ENCODE results near the gene SLC35A3. TPM values are rescaled to one million over a fixed set of nuclear protein-coding genes. Genes with fewer than 3 reads are reported as not detected.

Gene SLC35A3
- total RNA-seq, 1 experiment from 2014 or later, result 16.9 TPM

DNA sequence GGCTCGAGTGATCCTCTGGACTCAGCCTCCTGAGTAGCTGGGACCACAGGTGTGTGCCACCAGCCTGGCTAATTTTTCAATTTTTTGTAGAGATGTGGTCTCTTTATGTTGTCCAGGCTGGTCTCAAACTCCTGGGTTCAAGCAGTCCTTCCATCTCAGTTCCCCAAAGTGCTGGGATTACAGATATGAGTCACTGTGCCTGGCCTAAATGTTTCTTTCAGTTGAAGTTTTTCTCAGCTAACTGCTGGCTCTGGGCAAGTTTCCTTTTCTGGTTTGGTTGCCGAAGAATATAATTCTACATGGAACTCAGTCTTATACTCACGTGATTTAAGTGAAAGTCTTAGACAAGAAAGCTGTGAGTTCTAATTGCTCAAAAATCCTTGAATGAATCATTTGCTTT, 106.0 kb downstream of the SLC35A3 start:
- TF ChIP-seq CTCF (IDR thresholded peaks at IDR 0.05; ENCODE audit: insufficient read depth in 1 of 2, low read depth in 1 of 2, low read length in 1 of 2, severe bottlenecking in 1 of 2, unreplicated experiment in 1 of 2), result no peak
- Histone ChIP-seq H3K36me3 (ENCODE audit: control insufficient read depth, insufficient read depth, low read length) (no peaks in the 10 kb centered on the region), H3K27me3 (replicated peaks; ENCODE audit: control insufficient read depth, insufficient read depth, low read length) (no peaks in the 10 kb centered on the region), H3K9me3 (no peaks in the 10 kb centered on the region), H3K4me1 (peaks cover 7% of the 10 kb centered on the region; the same call in 1 of the 2 replicates), H3K4me3 (ENCODE audit: low read depth, low read length) (no peak overlapping the region)
- Mint-ChIP-seq H3K36me3 (ENCODE audit: insufficient read depth, unreplicated experiment) (peaks cover 55% of the 10 kb centered on the region), H3K4me3 (ENCODE audit: unreplicated experiment) (no peak overlapping the region), H3K4me1 (ENCODE audit: low read depth, unreplicated experiment) (no peaks in the 10 kb centered on the region), H3K9me3 (ENCODE audit: unreplicated experiment) (no peaks in the 10 kb centered on the region), H3K27ac (ENCODE audit: unreplicated experiment) (no peak overlapping the region), H3K27me3 (ENCODE audit: insufficient read depth, unreplicated experiment) (no peaks in the 10 kb centered on the region)
- intact Hi-C loops (cut with micrococcal nuclease; ENCODE audit: unreplicated experiment), result no loop called here
- ChIA-PET POLR2A (no interaction called here), CTCF (no interaction called here)
- no TSS peak for BruUV-seq (replicated peaks)
- DNase-seq, result no peak

DNA sequence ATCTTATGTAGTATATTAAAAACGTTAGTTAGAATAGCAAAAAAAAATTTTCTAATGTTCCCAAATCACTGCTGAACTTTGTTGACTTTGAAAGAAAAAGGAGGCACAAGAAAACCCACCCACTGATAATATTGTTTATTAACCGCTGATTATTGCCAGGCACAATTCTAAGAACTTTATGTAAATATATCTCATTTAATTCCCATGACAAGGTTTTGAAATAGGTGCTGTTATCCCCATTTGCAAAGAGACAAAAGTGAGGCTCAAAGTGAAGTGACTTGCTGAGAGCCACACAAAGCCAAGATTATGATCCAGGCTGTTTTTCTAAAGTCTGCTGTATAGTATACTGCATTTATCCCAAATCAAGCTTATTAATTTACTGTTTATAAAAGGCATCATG, 106.5 kb downstream of the SLC35A3 start:
- DNase-seq, result no peak
- no TSS peak for BruUV-seq (replicated peaks)
- Mint-ChIP-seq H3K27ac (ENCODE audit: unreplicated experiment) (no peak overlapping the region), H3K27me3 (ENCODE audit: insufficient read depth, unreplicated experiment) (no peaks in the 10 kb centered on the region), H3K4me1 (ENCODE audit: low read depth, unreplicated experiment) (no peaks in the 10 kb centered on the region), H3K36me3 (ENCODE audit: insufficient read depth, unreplicated experiment) (peaks cover 51% of the 10 kb centered on the region), H3K9me3 (ENCODE audit: unreplicated experiment) (no peaks in the 10 kb centered on the region), H3K4me3 (ENCODE audit: unreplicated experiment) (no peak overlapping the region)
- Histone ChIP-seq H3K36me3 (ENCODE audit: control insufficient read depth, insufficient read depth, low read length) (no peaks in the 10 kb centered on the region), H3K27me3 (replicated peaks; ENCODE audit: control insufficient read depth, insufficient read depth, low read length) (no peaks in the 10 kb centered on the region), H3K9me3 (no peaks in the 10 kb centered on the region), H3K4me3 (ENCODE audit: low read depth, low read length) (no peak overlapping the region), H3K4me1 (peaks cover 7% of the 10 kb centered on the region; the same call in 1 of the 2 replicates)
- TF ChIP-seq CTCF (IDR thresholded peaks at IDR 0.05; ENCODE audit: insufficient read depth in 1 of 2, low read depth in 1 of 2, low read length in 1 of 2, severe bottlenecking in 1 of 2, unreplicated experiment in 1 of 2), result no peak
- intact Hi-C loops (cut with micrococcal nuclease; ENCODE audit: unreplicated experiment), result no loop called here
- POLR2A ChIA-PET, result no interaction called here
- CTCF ChIA-PET, result no interaction called here

GRCh38 chr1:100076744-100077143, 106.9 kb downstream of the SLC35A3 start:
- Mint-ChIP-seq H3K9me3 (ENCODE audit: unreplicated experiment) (no peaks in the 10 kb centered on the region), H3K4me1 (ENCODE audit: low read depth, unreplicated experiment) (no peaks in the 10 kb centered on the region), H3K27me3 (ENCODE audit: insufficient read depth, unreplicated experiment) (no peaks in the 10 kb centered on the region), H3K4me3 (ENCODE audit: unreplicated experiment) (no peak overlapping the region), H3K36me3 (ENCODE audit: insufficient read depth, unreplicated experiment) (peaks cover 47% of the 10 kb centered on the region), H3K27ac (ENCODE audit: unreplicated experiment) (no peak overlapping the region)
- no peak for TF ChIP-seq CTCF (IDR thresholded peaks at IDR 0.05; ENCODE audit: insufficient read depth in 1 of 2, low read depth in 1 of 2, low read length in 1 of 2, severe bottlenecking in 1 of 2, unreplicated experiment in 1 of 2)
- intact Hi-C loops (cut with micrococcal nuclease; ENCODE audit: unreplicated experiment), result no loop called here
- Histone ChIP-seq H3K36me3 (ENCODE audit: control insufficient read depth, insufficient read depth, low read length) (no peaks in the 10 kb centered on the region), H3K9me3 (no peaks in the 10 kb centered on the region), H3K4me3 (ENCODE audit: low read depth, low read length) (no peak overlapping the region), H3K4me1 (peaks cover 7% of the 10 kb centered on the region; the same call in 1 of the 2 replicates), H3K27me3 (replicated peaks; ENCODE audit: control insufficient read depth, insufficient read depth, low read length) (no peaks in the 10 kb centered on the region)
- ChIA-PET POLR2A (no interaction called here), CTCF (no interaction called here)
- no peak for DNase-seq
- BruUV-seq (replicated peaks), result no TSS peak

Measured in Caco-2 (cell line).